ENCODE data around the gene SLC5A10. TPM values are rescaled to one million over a fixed set of nuclear protein-coding genes. Genes with fewer than 3 reads are reported as not detected.
"Not testable (repeated sequence)": the region's sequence is repeated elsewhere in the genome, so short reads cannot be mapped to it uniquely, and the experiment has no call there.

The SLC5A10 gene
- total RNA-seq, 1 experiment from 2014 or later = not detected

GRCh38 chr17:19017804-19018599 is 66.0 kb downstream of the SLC5A10 start:
- DNase-seq (ENCODE audit: low spot score) = no peak

- DNase-seq (ENCODE audit: low spot score) = no peak
Observed at GRCh38 chr17:19018600-19018950, 66.6 kb downstream of the SLC5A10 start.

GRCh38 chr17:19019041-19019941 is 67.3 kb downstream of the SLC5A10 start:
- DNase-seq (ENCODE audit: low spot score) = no peak

DNA sequence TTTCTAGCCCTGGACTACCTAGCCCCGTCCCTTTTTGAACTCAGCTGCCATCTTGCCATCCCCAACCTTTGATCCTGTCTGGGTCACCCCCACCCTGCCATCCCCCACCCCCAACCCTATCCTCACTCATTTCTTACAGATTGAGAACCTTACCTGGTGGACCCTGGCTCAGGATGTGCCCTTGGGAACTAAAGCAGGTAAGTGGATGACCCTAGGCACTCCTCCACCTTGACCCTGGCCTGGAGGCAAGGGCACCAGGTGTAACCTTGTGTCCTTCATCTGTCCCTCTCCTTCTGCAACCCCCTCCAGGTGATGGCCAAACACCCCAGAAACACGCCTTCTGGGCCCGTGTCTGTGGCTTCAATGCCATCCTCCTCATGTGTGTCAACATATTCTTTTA is 68.1 kb downstream of the SLC5A10 start:
- no peak for DNase-seq (ENCODE audit: low spot score)

DNA sequence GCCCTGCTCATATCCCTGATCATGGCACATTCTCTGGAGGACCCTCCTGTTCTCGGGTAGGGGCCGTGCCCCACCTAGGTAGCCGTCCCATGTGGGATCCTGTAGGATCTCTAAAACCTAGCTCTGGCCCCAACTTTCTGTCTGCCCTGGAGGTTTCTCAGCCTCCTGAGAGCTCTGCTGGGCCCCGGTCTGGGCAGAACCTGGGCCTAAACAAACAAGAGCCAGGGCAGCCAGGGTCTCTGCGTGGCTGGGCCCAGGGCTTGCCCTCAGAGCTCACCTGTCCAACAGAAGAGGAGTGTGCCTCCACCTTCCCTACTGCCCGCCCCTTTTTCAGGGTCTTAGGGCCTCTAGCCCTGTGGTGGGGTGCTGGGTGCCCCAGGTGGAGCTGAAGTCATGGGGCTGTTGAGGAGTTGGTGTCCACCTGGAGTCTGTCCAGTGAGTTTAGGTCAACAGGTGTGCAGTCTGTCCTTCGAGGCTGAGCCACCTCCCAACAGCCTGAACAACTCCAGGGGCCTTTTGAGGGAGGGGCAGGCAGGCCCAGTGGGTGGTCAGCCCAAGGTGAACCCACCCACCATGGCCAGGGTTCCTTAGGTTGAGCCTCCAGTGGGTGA is 69.2 kb downstream of the SLC5A10 start:
- not testable (repeated sequence) for DNase-seq (ENCODE audit: low spot score)

DNA sequence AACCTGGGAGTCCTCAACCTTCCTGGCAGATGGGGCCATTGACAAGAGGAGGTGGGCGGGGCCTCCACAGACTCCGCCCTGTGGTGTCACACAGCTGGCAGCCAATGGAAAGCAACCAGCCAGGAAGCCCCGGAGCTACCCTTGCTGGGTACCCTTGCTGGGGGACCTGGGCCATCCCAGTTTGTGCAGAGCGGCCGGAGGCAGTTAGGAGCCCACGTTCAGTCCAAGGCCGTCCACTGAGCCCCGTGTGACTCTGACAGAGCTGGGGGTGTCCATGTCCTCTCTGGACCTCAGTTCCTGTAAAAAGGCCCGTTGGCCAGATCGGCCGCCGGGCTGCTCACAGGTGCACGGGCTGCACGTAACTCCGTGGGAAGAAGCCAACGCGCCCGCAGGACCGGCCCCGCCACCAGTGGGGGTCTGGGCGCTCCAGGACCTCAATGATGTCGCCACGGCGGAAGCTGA is 69.7 kb downstream of the SLC5A10 start:
- no peak for DNase-seq (ENCODE audit: low spot score)

DNA sequence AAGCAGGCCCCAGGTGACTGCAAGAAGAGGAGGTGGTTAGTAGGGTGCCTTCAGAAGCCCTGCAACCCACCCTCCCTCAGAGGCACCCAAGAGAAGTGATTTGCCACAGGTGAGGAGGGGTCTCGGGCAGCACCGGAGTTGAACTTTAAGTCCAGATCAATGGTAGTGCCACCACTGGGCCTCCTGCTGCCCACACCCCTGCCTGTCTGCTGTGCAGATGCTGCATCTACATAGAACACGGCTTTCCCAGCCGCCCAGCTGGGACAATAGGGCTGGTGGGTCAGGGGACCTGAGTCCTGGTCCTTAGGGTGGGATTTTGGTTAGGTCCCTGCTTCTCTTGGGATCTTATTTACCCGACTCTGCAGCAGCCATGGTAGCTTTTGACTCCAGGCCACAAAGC is 70.2 kb downstream of the SLC5A10 start:
- no peak for DNase-seq (ENCODE audit: low spot score)

DNA sequence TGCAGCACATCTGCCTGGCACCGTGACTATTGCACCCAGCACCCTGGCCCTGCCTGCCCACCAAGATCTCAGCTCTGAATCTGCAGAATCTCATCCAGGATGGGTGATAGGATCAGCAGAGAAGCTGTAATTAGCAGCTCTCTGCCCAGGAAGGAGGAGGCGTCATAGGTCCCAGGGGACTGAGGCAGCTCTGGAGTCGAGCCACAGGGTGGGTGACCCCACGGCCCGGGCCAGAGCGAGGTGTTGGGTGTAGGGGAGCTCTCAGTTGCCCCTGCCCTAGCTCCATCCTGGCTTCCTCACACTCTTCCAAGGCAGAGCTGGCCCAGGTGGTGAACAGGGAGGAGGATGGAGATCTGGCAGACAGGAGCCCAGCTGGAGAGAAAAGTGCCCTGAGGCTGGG is 70.8 kb downstream of the SLC5A10 start:
- no peak for DNase-seq (ENCODE audit: low spot score)

GRCh38 chr17:19023209-19023999 is 71.4 kb downstream of the SLC5A10 start:
- no peak for DNase-seq (ENCODE audit: low spot score)

GRCh38 chr17:19024101-19025078 is 72.4 kb downstream of the SLC5A10 start:
- DNase-seq (ENCODE audit: low spot score) = no peak

- DNase-seq (ENCODE audit: low spot score) = not testable (repeated sequence)
Observed at GRCh38 chr17:19028671-19029070, 76.7 kb downstream of the SLC5A10 start.

DNA sequence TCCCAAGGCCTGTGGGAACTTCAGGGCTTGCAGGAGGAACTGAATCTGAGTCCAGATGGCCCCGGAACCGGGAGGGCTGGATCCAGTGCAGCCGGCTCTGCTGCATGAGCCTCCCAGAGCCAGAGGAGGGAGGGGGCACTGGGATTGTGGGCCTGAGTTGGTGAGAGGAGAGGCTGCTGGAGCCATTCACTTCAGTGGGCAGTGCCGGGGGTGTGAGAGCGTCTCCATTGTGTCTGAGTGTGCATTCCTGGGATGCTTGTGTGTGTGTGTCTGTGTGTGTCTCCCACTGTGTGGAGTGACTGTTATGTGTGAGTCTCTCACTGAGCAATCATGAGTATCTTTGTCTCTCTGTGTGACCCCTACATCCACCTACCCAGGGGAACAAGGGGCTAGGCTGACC is 77.8 kb downstream of the SLC5A10 start:
- not testable (repeated sequence) for DNase-seq (ENCODE audit: low spot score)

GRCh38 chr17:19030771-19031449 is 78.9 kb downstream of the SLC5A10 start:
- not testable (repeated sequence) for DNase-seq (ENCODE audit: low spot score)

DNA sequence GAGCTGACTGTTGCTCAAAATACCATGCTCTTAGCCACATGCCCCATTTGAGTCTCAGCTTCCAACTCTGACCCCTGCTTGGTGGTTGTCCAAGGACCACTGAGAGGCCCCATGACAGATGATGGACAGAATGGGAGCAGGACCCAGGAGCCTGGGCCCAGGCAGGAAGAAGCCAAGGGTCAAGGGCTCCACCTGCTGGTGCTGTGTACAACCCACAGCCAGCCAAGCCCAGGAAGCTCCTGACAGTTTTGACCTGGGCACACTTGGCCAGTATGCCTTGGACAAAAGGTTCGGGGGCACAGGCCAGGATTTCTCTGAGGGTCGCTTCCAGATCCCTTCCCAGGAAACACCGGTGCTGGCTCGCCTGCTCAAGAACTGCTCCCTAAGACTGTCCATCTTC is 79.8 kb downstream of the SLC5A10 start:
- DNase-seq (ENCODE audit: low spot score) = not testable (repeated sequence)

- not testable (repeated sequence) for DNase-seq (ENCODE audit: low spot score)
Observed at GRCh38 chr17:19032377-19032988, 80.5 kb downstream of the SLC5A10 start.

- DNase-seq (ENCODE audit: low spot score) = not testable (repeated sequence)
Observed at GRCh38 chr17:19036186-19036585, 84.2 kb downstream of the SLC5A10 start.

DNA sequence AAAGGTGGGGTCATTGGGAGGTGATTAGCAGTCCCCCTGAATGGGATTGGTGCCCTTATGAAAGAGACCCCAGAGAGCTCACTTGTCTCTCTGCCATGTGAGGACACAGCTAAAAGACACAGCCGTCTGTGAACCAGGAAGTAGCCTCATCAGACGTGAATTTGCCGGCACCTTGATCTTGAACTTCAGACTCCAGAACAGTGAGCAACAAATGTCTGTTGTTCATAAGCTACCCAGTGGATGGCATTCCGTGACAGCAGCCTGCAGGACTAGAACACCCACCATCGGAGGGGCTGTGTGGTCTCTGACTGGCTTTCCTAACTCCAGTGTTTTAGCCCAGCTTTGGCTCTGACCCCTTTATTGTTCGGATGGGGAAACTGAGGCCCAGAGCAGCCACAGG is 85.6 kb downstream of the SLC5A10 start:
- DNase-seq (ENCODE audit: low spot score) = not testable (repeated sequence)

DNA sequence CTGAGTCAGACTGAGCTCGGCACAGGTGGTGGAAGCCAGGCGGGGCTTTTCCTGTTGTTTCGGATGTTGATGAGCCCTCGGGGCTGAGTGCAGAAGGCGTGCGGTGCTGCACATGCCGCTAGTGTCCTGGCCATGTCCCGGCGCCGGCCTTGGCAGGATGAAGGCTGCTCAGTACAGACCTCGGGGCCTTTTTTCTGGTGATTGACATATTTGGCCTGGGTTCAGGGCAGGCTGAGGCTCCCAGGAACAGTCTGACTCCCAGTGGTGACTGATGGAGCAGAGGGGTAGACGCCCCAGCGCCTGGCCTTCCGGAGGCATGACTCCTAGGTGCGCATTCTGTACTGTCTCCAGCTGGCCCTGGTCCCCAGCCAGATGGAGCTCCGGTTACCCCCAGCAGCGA is 86.0 kb downstream of the SLC5A10 start:
- not testable (repeated sequence) for DNase-seq (ENCODE audit: low spot score)

GRCh38 chr17:19038730-19039129 is 86.8 kb downstream of the SLC5A10 start:
- DNase-seq (ENCODE audit: low spot score) = not testable (repeated sequence)
